Measurements from ENCODE around the gene TCF4. TPM values are rescaled to one million over a fixed set of nuclear protein-coding genes. Genes with fewer than 3 reads are reported as not detected.

Gene TCF4
- 6.7 and 9.2 TPM in 2 replicates for total RNA-seq

DNA sequence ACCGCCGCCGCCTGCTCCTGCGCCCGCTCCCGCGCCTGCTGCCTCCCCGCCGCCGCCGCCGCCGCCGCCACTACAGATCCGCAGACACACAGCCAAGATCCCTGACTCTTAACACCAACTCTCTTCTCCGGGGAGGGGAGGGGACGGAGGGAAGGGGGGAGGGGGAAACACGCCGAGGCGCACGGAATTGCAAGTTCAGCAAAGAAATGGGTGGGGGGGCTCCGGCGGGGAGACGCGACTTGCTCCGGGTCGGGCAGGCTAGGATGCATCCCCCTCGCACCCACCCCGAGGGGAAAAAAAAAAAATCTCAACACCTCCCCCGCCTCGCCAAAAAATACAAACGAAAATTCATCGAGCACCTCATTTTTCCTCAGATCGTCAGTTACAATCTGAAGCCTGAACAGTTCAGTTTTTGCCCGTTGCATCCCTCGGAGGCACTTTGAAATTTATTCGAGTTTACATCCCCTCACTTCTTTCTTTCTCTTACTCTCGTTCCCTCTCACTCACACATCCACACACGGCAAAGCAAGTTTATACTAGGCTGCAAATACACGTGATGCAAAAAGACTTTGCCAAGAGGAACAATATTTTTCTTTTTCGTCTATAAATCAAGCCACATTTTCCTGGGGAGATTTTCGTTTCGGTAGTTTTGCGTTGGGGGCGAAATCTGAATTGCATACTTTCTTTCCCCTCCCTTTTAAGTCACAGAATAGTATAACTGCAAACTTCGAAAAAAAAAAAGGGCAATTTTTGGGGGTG lies at the start of gene TCF4:
Gene TCF4, minus strand, starts transcription at position 82 of the 759 bp plus-strand sequence. CDS start 1,076 bp downstream, outside the sequence.

